ENCODE results near the gene KRTCAP2. TPM values are rescaled to one million over a fixed set of nuclear protein-coding genes. Genes with fewer than 3 reads are reported as not detected.

KRTCAP2 gene
- total RNA-seq, 2 donors from 2014 or later = 106 to 112 TPM

DNA sequence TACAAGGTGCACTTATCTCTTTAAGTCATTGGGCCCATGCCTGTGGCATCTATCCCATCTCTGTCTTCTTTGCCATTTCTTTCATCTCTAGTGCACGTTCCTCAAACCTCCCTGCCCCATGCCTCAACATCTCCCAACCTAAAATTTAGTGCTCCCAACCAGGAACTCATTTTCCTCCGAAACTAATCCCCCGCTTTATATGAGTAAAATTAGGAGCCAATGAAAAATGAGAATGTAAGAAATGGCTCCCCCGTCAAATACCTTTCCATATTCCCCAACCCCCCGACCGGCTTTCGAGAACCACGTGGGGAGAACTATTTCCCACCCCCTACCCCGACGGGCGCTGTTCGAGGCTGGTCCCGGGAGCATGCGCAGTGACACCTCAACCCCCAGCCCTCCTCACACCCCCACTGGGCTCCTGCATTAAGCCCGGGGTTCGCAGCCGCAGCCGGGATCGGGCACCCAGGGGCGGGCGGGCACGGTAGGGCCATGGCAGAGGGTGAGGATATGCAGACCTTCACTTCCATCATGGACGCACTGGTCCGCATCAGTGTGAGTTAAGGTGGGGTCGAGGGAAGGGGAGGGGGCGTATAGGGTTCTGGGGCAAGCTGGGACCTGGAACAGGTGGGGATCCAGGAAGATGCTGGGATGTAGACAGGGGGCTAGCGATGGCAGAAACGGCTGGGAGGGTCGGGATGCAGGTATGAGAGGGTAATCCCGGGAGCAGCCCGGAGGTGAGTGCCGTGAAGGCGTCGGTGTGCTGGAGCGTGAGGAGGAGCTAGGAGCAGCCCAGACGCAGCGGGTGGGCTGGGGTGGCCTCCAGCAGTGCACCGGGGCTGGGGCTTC is 597 bp upstream of the KRTCAP2 start, which contains the start of gene TRIM46:
TSS of gene TRIM46 (plus strand) at position 372 of the 846 bp plus-strand sequence. CDS start at position 490, 118 bp downstream.
- no peak for ATAC-seq (ENCODE audit: insufficient number of reproducible peaks, low FRiP score, low read depth)
- peaks cover 8 to 32% of the 10 kb centered on the region in 2 donors for H3K4me1 ChIP-seq (ENCODE audit: control insufficient read depth in 1 of 2, low read depth in 2 of 2)
- no peak for DNase-seq (ENCODE audit: low spot score)
- H3K27ac ChIP-seq = peak within 1 kb of the TSS; percentile 82 to 91
- H3K9me3 ChIP-seq = no peaks in the 10 kb centered on the region
- H3K4me3 ChIP-seq = peak within 1 kb of the TSS; percentile 78
- peaks cover 7% of the 10 kb centered on the region for H3K36me3 ChIP-seq
- H3K27me3 ChIP-seq (replicated peaks; ENCODE audit: insufficient read depth) = no peaks in the 10 kb centered on the region
- TF ChIP-seq, protein P1, sequence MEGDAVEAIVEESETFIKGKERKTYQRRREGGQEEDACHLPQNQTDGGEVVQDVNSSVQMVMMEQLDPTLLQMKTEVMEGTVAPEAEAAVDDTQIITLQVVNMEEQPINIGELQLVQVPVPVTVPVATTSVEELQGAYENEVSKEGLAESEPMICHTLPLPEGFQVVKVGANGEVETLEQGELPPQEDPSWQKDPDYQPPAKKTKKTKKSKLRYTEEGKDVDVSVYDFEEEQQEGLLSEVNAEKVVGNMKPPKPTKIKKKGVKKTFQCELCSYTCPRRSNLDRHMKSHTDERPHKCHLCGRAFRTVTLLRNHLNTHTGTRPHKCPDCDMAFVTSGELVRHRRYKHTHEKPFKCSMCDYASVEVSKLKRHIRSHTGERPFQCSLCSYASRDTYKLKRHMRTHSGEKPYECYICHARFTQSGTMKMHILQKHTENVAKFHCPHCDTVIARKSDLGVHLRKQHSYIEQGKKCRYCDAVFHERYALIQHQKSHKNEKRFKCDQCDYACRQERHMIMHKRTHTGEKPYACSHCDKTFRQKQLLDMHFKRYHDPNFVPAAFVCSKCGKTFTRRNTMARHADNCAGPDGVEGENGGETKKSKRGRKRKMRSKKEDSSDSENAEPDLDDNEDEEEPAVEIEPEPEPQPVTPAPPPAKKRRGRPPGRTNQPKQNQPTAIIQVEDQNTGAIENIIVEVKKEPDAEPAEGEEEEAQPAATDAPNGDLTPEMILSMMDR (IDR thresholded peaks at IDR 0.05) = no peak

DNA sequence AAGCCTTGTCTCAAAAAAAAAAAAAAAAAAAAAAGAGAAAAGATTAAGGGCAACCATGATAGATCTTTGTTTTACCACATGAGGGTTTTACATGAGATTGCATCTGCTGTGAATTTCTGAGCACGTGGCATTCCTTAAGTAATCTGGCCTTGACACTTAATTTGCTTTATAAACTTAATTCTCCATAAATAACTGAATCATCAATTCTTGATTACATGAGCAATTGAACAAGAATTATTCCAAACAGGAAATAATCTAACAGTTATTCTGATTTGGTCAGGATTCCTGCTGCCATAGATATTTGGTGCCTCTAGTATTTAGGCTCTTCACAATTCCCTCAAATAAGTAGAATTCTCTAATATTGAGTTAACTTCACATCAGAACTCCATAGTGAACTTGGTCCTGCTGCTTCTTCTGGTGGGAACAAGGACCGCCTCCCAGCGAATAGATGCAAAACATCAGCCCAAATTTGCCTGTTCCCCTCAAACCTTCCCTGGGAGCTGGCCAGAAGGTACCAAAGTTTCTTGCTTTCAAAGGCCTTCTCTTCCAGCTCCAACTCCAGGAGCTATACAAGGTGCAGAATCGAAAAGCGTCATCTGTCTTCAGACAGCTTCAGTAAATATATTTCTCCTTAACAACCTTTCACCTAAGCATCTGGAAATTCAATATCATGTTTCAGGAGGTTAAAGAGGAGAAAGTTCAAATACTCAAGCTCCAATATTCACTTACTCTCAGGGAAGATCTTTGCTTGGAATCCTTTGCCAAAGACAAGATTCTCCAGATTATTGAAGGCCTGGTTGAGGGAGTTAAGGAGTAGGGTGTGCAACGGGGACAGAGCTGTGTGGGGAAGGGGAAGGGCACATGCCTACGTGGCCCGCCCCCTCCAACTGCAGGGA is 1.0 kb downstream of the KRTCAP2 start:
- no peak for DNase-seq (ENCODE audit: low spot score)
- TF ChIP-seq, protein P1 (IDR thresholded peaks at IDR 0.05) = no peak
- Histone ChIP-seq H3K36me3 (peaks cover 7% of the 10 kb centered on the region), H3K4me1 (ENCODE audit: control insufficient read depth in 1 of 2, low read depth in 2 of 2) (peaks cover 10 to 35% of the 10 kb centered on the region in 2 donors), H3K9me3 (no peaks in the 10 kb centered on the region), H3K27me3 (replicated peaks; ENCODE audit: insufficient read depth) (no peaks in the 10 kb centered on the region), H3K4me3 (peak overlapping the region; percentile 78), H3K27ac (peak overlapping the region; percentile 82 to 91)
- ATAC-seq (ENCODE audit: insufficient number of reproducible peaks, low FRiP score, low read depth) = no peak

DNA sequence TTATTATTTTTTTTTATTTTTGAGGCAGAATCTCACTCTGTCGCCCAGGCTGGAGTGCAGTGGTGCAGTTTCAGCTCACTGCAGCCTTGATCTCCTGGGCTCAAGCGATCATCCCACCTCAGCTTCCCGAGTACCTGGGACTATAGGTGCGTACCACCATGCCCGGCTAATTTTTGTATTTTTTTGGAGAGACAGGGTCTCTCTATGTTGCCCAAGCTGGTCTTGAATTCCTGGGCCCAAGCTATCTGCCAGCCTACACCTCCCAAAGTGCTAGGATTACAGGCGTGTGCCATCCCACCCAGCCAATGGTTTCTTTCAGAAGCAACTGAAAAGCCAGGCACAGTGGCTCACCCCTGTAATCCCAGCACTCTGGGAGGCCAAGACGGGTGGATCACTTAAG is 2.3 kb downstream of the KRTCAP2 start:
- Histone ChIP-seq H3K9me3 (no peaks in the 10 kb centered on the region), H3K4me1 (ENCODE audit: control insufficient read depth in 1 of 2, low read depth in 2 of 2) (peaks cover 6 to 31% of the 10 kb centered on the region in 2 donors), H3K36me3 (peaks cover 7% of the 10 kb centered on the region), H3K4me3 (no peak overlapping the region), H3K27me3 (replicated peaks; ENCODE audit: insufficient read depth) (no peaks in the 10 kb centered on the region), H3K27ac (no peak overlapping the region)
- TF ChIP-seq, protein P1 (IDR thresholded peaks at IDR 0.05) = no peak
- ATAC-seq (ENCODE audit: insufficient number of reproducible peaks, low FRiP score, low read depth) = no peak
- DNase-seq (ENCODE audit: low spot score) = no peak

DNA sequence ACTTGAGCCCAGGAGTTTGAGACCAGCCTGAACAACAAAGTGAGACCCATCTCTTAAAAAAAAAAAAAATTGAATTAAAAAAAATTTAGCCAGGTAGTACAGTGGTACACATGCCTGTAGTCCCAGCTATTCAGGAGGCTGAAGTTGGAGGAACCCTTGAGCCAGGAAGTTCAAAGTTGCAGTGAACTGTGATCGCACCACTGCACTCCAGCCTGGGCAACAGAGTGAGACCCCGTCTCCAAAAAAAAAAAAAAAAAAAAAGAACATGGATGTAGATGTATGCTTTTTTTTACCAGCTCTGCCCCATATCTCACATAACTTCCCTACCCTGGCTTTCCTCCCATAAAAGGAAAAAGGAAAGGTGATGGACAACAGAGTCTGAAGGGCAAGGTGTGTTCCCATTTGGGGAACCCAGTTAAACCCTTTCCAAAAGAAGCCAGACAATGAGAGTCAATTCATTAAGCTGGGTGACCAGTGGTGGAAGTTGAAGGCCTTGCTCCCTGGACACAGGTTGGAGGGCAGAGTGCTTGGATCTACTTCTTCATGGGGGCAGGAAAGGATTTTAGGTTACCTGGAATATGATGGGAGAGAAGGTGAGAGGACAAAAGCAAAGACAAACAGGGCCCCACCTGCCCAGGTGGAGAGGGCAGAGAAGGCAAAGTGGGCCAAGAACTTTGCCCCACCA is 2.9 kb downstream of the KRTCAP2 start:
- no peaks in the 10 kb centered on the region for H3K27me3 ChIP-seq (replicated peaks; ENCODE audit: insufficient read depth)
- H3K4me3 ChIP-seq = no peak overlapping the region
- no peak overlapping the region for H3K27ac ChIP-seq
- ATAC-seq (ENCODE audit: insufficient number of reproducible peaks, low FRiP score, low read depth) (no peak), DNase-seq (ENCODE audit: low spot score) (no peak)
- no peaks in the 10 kb centered on the region for H3K9me3 ChIP-seq
- H3K36me3 ChIP-seq = peaks cover 7% of the 10 kb centered on the region
- peaks cover 6 to 31% of the 10 kb centered on the region in 2 donors for H3K4me1 ChIP-seq (ENCODE audit: control insufficient read depth in 1 of 2, low read depth in 2 of 2)
- TF ChIP-seq, protein P1 (IDR thresholded peaks at IDR 0.05) = no peak

All from thoracic aorta (tissue), 2 donors.